KMS-11 (cell line): ENCODE measurements around the gene RIMS3.

Experiments
- H2AFZ ChIP-seq: fragments of 200-600 bp; sonication (generic); 2 replicates; pipeline ENCODE4 v1.6.1; 2016; ENCODE audit warnings: antibody characterized with exemption, mixed run types, low read depth
- H3K27ac ChIP-seq: fragments of 200-600 bp; sonication (generic); 2 replicates; pipeline ENCODE4 v1.6.1; 2016; ENCODE audit warnings: mild to moderate bottlenecking, mixed run types
- H3K27me3 ChIP-seq: fragments of 200-600 bp; sonication (generic); 2 replicates; pipeline ENCODE4 v1.6.1; 2017; ENCODE audit warnings: mild to moderate bottlenecking, low read depth, mixed run types, moderate library complexity; ENCODE audit not compliant: insufficient read depth
- H3K36me3 ChIP-seq: fragments of 200-600 bp; sonication (generic); 2 replicates; pipeline ENCODE4 v1.6.1; 2017; ENCODE audit warnings: mild to moderate bottlenecking, mixed run types; ENCODE audit not compliant: insufficient read depth
- H3K4me1 ChIP-seq: fragments of 200-600 bp; sonication (generic); 2 replicates; pipeline ENCODE4 v1.6.1; 2016; ENCODE audit warnings: mild to moderate bottlenecking, low read depth, mixed run types; ENCODE audit not compliant: poor library complexity, severe bottlenecking
- H3K4me2 ChIP-seq: fragments of 200-600 bp; sonication (generic); 2 replicates; pipeline ENCODE4 v1.7.0; 2016; ENCODE audit warnings: mild to moderate bottlenecking, mixed run types
- H3K4me3 ChIP-seq: fragments of 200-600 bp; sonication (generic); IDR thresholded peaks from 2 replicates; pipeline ENCODE4 v1.6.1; 2017; ENCODE audit warnings: low read depth, low read length, mixed read lengths; ENCODE audit not compliant: insufficient read depth
- H3K79me2 ChIP-seq: fragments of 200-600 bp; sonication (generic); 2 replicates; pipeline ENCODE4 v1.6.1; 2016; ENCODE audit warnings: low read depth, mixed run types; ENCODE audit not compliant: insufficient read depth
- H3K9ac ChIP-seq: fragments of 200-600 bp; sonication (generic); 2 replicates; pipeline ENCODE4 v1.6.1; 2016; ENCODE audit warnings: mild to moderate bottlenecking, mixed run types
- H4K20me1 ChIP-seq: fragments of 200-600 bp; sonication (generic); 2 replicates; pipeline ENCODE4 v1.6.1; 2016; ENCODE audit warnings: mild to moderate bottlenecking, mixed run types; ENCODE audit not compliant: insufficient read depth
- TF ChIP-seq, protein P1 (sequence below): fragments of 200-600 bp; sonication (generic); conservative IDR thresholded peaks from 2 replicates; pipeline ENCODE4 v1.6.1; 2017; ENCODE audit warnings: low read depth, mild to moderate bottlenecking, antibody characterized with exemption, low read length, moderate library complexity, mixed read lengths

Gene RIMS3

GRCh38 chr1:40693425-40693824 is 27.9 kb upstream of the RIMS3 start:
- H3K9ac ChIP-seq = no peak overlapping the region
- H3K36me3 ChIP-seq = no peaks in the 10 kb centered on the region
- H3K4me1 ChIP-seq = peaks cover 44% of the 10 kb centered on the region
- no peaks in the 10 kb centered on the region for H3K27me3 ChIP-seq
- H3K4me3 ChIP-seq = no peak overlapping the region
- peaks cover 79% of the 10 kb centered on the region for H3K79me2 ChIP-seq
- peak overlapping the region; percentile 96 for H3K4me2 ChIP-seq
- no peak overlapping the region for H3K27ac ChIP-seq
- no peak overlapping the region for H2AFZ ChIP-seq
- TF ChIP-seq, protein P1, sequence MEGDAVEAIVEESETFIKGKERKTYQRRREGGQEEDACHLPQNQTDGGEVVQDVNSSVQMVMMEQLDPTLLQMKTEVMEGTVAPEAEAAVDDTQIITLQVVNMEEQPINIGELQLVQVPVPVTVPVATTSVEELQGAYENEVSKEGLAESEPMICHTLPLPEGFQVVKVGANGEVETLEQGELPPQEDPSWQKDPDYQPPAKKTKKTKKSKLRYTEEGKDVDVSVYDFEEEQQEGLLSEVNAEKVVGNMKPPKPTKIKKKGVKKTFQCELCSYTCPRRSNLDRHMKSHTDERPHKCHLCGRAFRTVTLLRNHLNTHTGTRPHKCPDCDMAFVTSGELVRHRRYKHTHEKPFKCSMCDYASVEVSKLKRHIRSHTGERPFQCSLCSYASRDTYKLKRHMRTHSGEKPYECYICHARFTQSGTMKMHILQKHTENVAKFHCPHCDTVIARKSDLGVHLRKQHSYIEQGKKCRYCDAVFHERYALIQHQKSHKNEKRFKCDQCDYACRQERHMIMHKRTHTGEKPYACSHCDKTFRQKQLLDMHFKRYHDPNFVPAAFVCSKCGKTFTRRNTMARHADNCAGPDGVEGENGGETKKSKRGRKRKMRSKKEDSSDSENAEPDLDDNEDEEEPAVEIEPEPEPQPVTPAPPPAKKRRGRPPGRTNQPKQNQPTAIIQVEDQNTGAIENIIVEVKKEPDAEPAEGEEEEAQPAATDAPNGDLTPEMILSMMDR = no peak
- no peaks in the 10 kb centered on the region for H4K20me1 ChIP-seq

DNA sequence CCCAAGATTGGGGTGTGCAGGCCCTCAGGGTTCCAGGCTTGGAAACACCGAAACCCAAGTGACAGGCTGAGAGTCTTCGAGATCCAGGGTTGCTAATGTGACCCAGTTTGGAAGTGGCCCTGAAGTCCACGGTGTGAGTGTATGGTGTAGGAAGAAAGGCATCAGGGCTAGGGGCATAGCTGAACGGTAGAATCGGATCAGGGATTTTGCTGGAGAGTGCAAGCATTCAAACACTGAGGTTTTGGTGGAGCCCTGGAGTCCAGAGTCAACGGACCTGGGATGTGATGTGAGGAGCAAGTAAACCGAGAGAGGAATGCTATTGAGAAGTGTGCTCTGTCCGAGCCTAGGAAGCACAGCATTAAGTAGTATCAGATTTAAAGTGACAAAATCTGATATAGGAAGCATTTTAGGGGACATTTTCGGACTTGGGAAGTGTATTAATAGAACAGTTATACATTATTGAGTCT is 27.0 kb upstream of the RIMS3 start:
- H3K4me1 ChIP-seq = peaks cover 40% of the 10 kb centered on the region
- no peaks in the 10 kb centered on the region for H4K20me1 ChIP-seq
- TF ChIP-seq, protein P1 = no peak
- H2AFZ ChIP-seq = peak overlapping the region; percentile 62
- no peaks in the 10 kb centered on the region for H3K36me3 ChIP-seq
- H3K4me3 ChIP-seq = no peak overlapping the region
- H3K9ac ChIP-seq = peak overlapping the region; percentile 100; the same call in 1 of the 2 replicates
- peak overlapping the region; percentile 96 for H3K4me2 ChIP-seq
- H3K27ac ChIP-seq = peak overlapping the region; percentile 97
- peaks cover 70% of the 10 kb centered on the region for H3K79me2 ChIP-seq
- no peaks in the 10 kb centered on the region for H3K27me3 ChIP-seq

GRCh38 chr1:40691538-40692428 is 26.3 kb upstream of the RIMS3 start, which contains the start of gene NFYC:
Gene NFYC, plus strand, starts transcription at chr1:40691704. Its CDS starts 47,140 bp downstream, at chr1:40738844.
- Histone ChIP-seq H3K27me3 (no peaks in the 10 kb centered on the region), H3K27ac (peak within 1 kb of the TSS; percentile 97), H3K9ac (peak within 1 kb of the TSS; percentile 100), H3K36me3 (no peaks in the 10 kb centered on the region), H3K4me3 (peak within 1 kb of the TSS; percentile 67), H2AFZ (peak within 1 kb of the TSS; percentile 62), H3K4me2 (peak within 1 kb of the TSS; percentile 96), H3K79me2 (peaks cover 63% of the 10 kb centered on the region), H3K4me1 (peaks cover 36% of the 10 kb centered on the region), H4K20me1 (no peaks in the 10 kb centered on the region)
- TF ChIP-seq, protein P1 = no peak

DNA sequence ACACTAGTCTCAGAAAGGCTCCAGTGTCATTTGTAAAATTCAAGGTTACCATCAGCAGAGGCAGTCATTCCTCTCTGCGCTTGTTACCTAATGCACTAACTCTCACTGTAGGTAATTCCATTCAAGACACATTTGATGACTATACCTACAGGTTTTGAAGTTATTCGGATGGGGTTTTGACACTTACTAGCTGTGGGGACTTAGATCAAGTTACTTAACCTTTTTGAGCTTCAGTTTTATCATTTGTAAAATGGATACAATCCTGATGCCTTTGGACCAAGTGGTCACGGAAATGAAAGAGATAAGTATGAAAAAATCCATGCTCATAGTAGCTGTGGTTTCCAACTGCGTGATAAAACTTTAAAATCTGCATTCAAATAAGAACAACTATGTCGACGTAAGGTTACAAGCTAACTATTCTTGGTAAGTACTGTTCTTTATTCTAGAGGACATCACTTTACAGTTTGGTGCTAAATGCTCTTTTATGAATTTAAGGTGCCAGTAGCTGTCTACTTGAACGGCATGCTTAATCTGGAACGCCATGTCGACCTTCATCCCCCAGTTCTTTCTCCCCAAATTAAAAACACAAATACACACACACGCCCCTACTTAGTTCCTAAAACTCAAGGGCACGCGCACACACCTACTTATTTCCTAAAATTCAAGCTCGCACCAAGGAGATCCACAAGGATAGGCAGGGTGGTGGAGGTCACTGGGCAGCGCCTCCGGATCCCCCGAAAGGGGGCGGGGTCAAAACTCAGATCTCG is 25.5 kb upstream of the RIMS3 start:
- Histone ChIP-seq H2AFZ (no peak overlapping the region), H3K27ac (peak overlapping the region; percentile 97), H3K79me2 (peaks cover 55% of the 10 kb centered on the region), H3K36me3 (no peaks in the 10 kb centered on the region), H3K9ac (peak overlapping the region; percentile 100; the same call in 1 of the 2 replicates), H3K4me3 (peak overlapping the region; percentile 1), H3K4me1 (peaks cover 36% of the 10 kb centered on the region), H3K4me2 (peak overlapping the region; percentile 96), H4K20me1 (no peaks in the 10 kb centered on the region), H3K27me3 (no peaks in the 10 kb centered on the region)
- TF ChIP-seq, protein P1 = no peak
